ENCODE results near the gene SLC16A9.

DNA sequence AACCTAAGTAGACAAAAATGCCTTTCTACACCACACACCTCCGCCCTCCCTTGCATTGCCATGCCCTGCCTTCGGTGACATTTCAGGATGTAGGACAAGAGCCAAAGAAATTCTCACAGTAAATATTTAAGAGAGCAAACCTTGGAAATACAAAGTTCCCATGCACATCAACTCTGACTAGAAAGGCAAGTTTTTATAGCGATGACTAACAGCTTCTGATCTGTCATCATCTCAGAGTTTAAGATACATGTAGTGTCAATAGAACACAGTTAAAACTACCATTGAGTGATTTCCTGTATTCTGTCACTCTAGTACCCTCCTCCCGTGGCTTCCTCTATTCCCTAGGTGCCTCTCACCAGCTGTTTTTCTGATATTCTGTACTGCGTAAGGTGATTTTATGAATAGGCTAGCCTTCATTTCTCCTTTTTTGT is 20.7 kb downstream of the SLC16A9 start:
- no peak for TF ChIP-seq ELF1 (IDR thresholded peaks at IDR 0.05)
- TF ChIP-seq, protein P1, sequence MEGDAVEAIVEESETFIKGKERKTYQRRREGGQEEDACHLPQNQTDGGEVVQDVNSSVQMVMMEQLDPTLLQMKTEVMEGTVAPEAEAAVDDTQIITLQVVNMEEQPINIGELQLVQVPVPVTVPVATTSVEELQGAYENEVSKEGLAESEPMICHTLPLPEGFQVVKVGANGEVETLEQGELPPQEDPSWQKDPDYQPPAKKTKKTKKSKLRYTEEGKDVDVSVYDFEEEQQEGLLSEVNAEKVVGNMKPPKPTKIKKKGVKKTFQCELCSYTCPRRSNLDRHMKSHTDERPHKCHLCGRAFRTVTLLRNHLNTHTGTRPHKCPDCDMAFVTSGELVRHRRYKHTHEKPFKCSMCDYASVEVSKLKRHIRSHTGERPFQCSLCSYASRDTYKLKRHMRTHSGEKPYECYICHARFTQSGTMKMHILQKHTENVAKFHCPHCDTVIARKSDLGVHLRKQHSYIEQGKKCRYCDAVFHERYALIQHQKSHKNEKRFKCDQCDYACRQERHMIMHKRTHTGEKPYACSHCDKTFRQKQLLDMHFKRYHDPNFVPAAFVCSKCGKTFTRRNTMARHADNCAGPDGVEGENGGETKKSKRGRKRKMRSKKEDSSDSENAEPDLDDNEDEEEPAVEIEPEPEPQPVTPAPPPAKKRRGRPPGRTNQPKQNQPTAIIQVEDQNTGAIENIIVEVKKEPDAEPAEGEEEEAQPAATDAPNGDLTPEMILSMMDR (IDR thresholded peaks at IDR 0.05) = no peak
- no peak for TF ChIP-seq TCF12 (IDR thresholded peaks at IDR 0.05)
- TF ChIP-seq, protein P2, sequence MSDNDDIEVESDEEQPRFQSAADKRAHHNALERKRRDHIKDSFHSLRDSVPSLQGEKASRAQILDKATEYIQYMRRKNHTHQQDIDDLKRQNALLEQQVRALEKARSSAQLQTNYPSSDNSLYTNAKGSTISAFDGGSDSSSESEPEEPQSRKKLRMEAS (IDR thresholded peaks at IDR 0.05; ENCODE audit: low read depth) = no peak
- no peak for TF ChIP-seq RFX5 (IDR thresholded peaks at IDR 0.05; ENCODE audit: low read length)
